Nephron progenitor cell (in vitro differentiated cells): Measurements from ENCODE around the gene CHD6.

Experiments used
- DNase-seq: peaks from one replicate; pipeline ENCODE4 v3.0.0; 2021
- H3K27ac Mint-ChIP-seq: 2 replicates; pipeline ENCODE4 v1.8.0; 2021; ENCODE audit warnings: mild to moderate bottlenecking, moderate library complexity, mixed read lengths
- H3K27me3 Mint-ChIP-seq: 2 replicates; pipeline ENCODE4 v1.8.0; 2021; ENCODE audit warnings: mild to moderate bottlenecking, low read depth, mixed read lengths; ENCODE audit not compliant: poor library complexity
- H3K36me3 Mint-ChIP-seq: 2 replicates; pipeline ENCODE4 v1.8.0; 2021; ENCODE audit warnings: low read depth, mixed read lengths
- H3K4me1 Mint-ChIP-seq: 2 replicates; pipeline ENCODE4 v1.8.0; 2021; ENCODE audit warnings: mixed read lengths
- H3K4me3 Mint-ChIP-seq: 2 replicates; pipeline ENCODE4 v1.8.0; 2021; ENCODE audit warnings: mild to moderate bottlenecking, moderate library complexity, mixed read lengths
- H3K9me3 Mint-ChIP-seq: 2 replicates; pipeline ENCODE4 v1.8.0; 2021; ENCODE audit warnings: mild to moderate bottlenecking, moderate library complexity, mixed read lengths
- CTCF ChIP-seq: fragments of 200-600 bp; sonication (generic); IDR thresholded peaks from 2 replicates; pipeline ENCODE4 v1.5.0; 2021; ENCODE audit warnings: antibody characterized with exemption

CHD6 gene

GRCh38 chr20:41592516-41593216, 25.5 kb downstream of the CHD6 start:
- DNase-seq: no peak
- H3K27me3 Mint-ChIP-seq: no peaks in the 10 kb centered on the region
- H3K4me3 Mint-ChIP-seq: no peak overlapping the region
- no peak overlapping the region for H3K27ac Mint-ChIP-seq
- peaks cover 87% of the 10 kb centered on the region for H3K36me3 Mint-ChIP-seq
- no peaks in the 10 kb centered on the region for H3K4me1 Mint-ChIP-seq
- peaks cover 93% of the 10 kb centered on the region for H3K9me3 Mint-ChIP-seq
- no peak for TF ChIP-seq CTCF

DNA sequence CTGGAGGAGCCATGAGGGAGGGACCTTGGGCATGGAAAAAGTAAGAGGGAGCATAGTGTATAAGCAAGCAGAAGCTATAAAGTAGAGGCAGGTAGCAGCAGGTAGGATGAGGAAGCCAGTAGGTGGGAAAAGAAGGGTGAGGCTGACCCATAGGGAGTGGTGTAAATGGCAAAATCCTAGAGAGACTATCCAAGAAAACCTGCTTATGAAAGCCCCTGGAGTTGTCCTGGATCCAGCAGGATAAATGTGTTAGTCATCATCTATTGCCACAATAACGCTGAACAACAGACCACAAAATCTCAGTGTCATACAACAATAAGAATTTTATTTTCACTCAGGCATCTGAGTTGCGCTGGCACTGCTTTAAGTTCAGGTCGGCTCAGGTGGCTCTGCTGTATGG, 30.2 kb downstream of the CHD6 start:
- Mint-ChIP-seq H3K4me1 (no peaks in the 10 kb centered on the region), H3K36me3 (peaks cover 87% of the 10 kb centered on the region), H3K27ac (no peak overlapping the region), H3K4me3 (no peak overlapping the region), H3K27me3 (no peaks in the 10 kb centered on the region), H3K9me3 (peaks cover 91% of the 10 kb centered on the region)
- no peak for DNase-seq
- no peak for TF ChIP-seq CTCF

DNA sequence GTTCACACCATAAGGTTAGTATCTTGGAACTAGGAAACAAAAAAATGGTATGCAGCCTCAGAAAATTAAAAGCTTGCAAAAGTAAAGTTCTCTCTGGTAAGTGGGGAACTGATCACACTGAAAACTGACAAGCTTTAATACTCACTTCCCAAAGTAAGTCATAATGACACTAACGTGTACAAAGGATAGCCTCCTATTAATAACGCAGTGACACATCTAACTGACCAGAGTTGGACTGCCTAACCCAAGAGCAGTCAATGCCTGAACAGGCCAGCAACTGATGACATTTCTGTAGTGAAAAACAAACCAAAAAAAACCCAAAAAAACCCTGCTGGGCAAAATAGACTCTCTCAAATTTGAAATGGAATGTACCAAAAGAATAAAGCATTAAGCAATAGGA, 30.7 kb downstream of the CHD6 start:
- H3K36me3 Mint-ChIP-seq: peaks cover 87% of the 10 kb centered on the region
- no peaks in the 10 kb centered on the region for H3K4me1 Mint-ChIP-seq
- DNase-seq: no peak
- peaks cover 91% of the 10 kb centered on the region for H3K9me3 Mint-ChIP-seq
- H3K4me3 Mint-ChIP-seq: no peak overlapping the region
- H3K27ac Mint-ChIP-seq: no peak overlapping the region
- no peaks in the 10 kb centered on the region for H3K27me3 Mint-ChIP-seq
- TF ChIP-seq CTCF: no peak

DNA sequence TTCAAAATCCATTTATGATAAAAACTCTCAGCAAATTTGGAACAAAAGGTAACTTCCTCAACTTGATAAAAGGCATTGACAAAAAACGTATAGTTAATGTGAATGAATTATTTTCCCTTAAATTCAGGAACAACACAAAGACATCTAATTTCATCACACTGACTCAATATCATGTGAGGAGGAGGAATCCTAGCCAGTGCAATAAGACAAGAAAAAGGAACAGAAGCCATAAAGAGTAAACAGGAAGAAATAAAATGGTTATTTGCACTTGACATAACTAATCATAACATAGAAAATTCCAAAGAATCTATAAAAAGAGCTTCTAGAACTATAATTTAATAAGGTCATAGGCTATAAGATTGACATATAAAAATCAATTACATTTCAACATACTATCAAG, 31.4 kb downstream of the CHD6 start:
- no peak for TF ChIP-seq CTCF
- Mint-ChIP-seq H3K4me1 (no peaks in the 10 kb centered on the region), H3K4me3 (no peak overlapping the region), H3K27ac (no peak overlapping the region), H3K27me3 (no peaks in the 10 kb centered on the region), H3K36me3 (peaks cover 90% of the 10 kb centered on the region), H3K9me3 (peaks cover 86% of the 10 kb centered on the region)
- no peak for DNase-seq

DNA sequence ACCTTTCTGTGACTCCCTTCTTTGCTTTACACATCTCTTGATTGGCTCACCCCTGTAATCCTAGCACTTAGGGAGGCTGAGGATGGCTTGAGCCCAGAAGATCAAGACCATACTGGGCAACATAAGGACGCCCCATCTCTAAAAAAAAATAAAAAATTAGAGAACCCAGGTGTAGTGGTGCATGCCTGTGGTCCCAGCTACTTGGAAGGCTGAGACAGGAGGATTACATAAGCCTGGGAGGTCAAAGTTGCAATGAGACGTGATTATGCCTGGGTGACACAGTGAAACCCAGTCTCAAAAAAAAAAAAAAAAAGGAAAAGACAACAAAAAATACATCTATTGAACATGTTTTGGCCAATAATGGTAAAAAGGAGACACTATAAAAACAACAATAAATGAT, 37.8 kb downstream of the CHD6 start:
- Mint-ChIP-seq H3K4me3 (no peak overlapping the region), H3K36me3 (peaks cover 80% of the 10 kb centered on the region), H3K9me3 (peaks cover 57% of the 10 kb centered on the region), H3K4me1 (peaks cover 13% of the 10 kb centered on the region), H3K27ac (no peak overlapping the region), H3K27me3 (no peaks in the 10 kb centered on the region)
- no peak for TF ChIP-seq CTCF
- DNase-seq: no peak
